Non-pigmented ciliary epithelial cell (primary cell): ENCODE results near the gene DCAF6.
"Not testable (repeated sequence)": the region's sequence is repeated elsewhere in the genome, so short reads cannot be mapped to it uniquely, and the experiment has no call there.

ENCODE experiments used
- DNase-seq: peaks from one replicate; pipeline ENCODE4 v3.0.0-alpha.2; 2010; ENCODE audit warnings: low read depth

The DCAF6 gene, protein sequence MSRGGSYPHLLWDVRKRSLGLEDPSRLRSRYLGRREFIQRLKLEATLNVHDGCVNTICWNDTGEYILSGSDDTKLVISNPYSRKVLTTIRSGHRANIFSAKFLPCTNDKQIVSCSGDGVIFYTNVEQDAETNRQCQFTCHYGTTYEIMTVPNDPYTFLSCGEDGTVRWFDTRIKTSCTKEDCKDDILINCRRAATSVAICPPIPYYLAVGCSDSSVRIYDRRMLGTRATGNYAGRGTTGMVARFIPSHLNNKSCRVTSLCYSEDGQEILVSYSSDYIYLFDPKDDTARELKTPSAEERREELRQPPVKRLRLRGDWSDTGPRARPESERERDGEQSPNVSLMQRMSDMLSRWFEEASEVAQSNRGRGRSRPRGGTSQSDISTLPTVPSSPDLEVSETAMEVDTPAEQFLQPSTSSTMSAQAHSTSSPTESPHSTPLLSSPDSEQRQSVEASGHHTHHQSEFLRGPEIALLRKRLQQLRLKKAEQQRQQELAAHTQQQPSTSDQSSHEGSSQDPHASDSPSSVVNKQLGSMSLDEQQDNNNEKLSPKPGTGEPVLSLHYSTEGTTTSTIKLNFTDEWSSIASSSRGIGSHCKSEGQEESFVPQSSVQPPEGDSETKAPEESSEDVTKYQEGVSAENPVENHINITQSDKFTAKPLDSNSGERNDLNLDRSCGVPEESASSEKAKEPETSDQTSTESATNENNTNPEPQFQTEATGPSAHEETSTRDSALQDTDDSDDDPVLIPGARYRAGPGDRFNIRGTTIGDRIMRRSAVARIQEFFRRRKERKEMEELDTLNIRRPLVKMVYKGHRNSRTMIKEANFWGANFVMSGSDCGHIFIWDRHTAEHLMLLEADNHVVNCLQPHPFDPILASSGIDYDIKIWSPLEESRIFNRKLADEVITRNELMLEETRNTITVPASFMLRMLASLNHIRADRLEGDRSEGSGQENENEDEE

DNA sequence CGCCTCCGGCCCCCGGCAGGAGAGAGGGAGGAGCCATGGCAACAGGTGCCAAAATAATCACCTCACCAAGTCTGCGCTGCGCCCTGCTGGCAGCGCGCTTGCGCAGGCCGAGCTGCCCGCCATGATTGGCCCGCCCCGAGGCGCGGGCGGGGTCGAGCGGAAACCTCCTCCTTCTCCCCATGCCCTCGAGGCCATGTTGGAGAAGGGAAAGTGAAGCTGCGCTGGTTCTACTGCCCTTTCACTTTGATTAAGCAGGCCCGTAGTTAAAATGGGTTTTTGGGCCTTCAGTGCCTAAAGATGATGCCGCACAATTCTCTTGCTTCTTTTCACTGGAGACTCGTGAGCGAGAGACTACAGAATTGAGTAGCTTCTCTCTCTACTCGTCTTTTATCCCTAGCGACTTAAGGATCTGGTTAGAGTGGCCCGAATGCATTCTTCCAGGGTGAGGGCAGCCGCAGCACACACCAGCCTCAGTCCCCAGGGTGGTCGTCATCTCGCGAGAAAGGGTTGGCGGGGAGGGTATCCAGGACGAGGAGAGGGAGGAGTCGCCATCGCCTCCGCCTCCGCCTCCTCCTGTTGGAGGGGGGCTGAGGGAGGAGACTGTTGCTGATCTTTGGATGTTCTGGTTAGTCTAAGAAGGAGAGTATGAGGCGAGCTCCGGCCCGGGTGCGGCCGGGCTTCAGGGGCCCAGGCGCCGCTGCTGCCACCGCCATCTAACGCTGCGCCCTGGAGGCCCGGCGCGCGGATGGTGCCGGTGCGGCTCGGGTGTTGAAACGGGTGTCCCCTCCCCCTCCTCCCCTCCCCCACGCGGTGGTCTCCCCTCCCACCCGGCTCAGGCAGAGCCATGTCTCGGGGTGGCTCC lies at the start of gene DCAF6:
Gene DCAF6, plus strand, starts transcription at position 616 of the 862 bp plus-strand sequence. Its CDS starts 229 bp downstream, at position 845.
- DNase-seq = peak; percentile 94

DNA sequence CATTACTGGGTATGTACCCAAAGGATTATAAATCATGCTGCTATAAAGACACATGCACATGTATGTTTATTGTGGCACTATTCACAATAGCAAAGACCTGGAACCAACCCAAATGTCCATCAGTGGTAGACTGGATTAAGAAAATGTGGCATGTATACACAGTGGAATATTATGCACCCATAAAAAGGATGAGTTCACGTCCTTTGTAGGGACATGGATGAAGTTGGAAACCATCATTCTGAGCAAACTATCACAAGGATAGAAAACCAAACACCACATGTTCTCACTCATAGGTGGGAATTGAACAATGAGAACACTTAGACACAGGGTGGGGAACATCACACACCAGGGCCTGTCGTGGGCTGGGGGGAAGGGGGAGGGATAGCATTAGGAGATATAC lies 49.3 kb upstream of the DCAF6 start:
- not testable (repeated sequence) for DNase-seq

DNA sequence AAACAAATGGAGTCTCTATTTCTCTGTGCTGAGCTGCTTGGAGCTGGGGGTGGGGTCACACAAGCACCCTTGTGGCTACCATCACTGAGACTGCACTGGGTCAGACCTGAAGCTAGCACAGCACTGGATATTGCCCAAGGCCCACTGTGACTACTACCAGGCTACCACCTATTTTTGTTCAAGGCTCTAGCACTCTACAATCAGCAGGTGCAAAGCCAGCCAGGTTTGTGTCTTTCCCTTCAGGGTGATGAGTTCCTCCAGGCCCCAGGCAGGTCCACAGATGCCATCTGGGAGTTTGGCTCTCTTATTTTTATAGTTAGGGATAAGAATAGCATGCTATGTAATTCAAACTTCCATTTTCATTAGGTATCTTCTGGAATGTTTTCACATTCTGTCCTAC lies 46.1 kb upstream of the DCAF6 start:
- DNase-seq = no peak

- DNase-seq = no peak
Observed at GRCh38 chr1:167893798-167894197, 42.7 kb upstream of the DCAF6 start.

- DNase-seq = no peak
Observed at GRCh38 chr1:167898578-167899222, 37.8 kb upstream of the DCAF6 start.

- no peak for DNase-seq
Observed at GRCh38 chr1:167899253-167899681, 37.2 kb upstream of the DCAF6 start.

DNA sequence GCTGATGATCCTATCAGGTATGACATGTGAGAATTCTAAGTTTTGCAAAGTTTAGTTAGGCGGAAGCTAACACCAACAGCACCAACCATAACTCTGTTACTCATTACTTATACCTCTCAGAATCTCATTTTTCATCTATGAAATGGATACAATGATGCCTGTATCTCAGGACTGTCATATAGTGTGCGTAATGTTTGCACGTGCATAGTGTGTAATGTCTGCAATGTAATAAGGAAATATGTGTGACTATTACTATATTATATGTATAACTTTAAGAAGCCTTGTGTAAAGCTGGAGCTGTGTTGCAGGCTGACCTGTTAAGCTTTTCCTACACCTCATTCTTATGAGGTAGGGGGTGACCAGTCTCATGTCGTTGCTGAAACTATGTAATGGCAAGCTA lies 35.6 kb upstream of the DCAF6 start:
- DNase-seq = no peak

GRCh38 chr1:167904652-167905130 lies 31.8 kb upstream of the DCAF6 start:
- peak; percentile 38 for DNase-seq

DNA sequence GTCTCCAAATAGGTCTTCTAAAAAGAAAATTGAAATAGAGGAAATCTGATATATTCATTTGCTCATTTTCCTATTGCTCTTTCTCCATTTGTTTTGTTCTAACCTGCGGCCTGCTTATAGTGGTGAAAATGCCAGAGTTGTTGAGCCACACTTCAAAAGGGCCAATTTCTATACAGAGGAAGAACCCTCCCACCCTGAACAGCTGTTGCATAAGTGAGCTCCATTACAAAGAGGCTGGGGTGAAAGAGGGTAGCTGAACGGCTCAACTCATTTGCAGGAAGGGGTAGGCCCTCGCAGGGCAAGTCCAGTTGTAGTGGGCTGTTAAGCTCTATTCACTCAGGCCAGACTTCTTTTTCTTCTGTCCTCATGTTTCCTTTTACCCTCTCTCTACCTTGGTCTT lies 31.3 kb upstream of the DCAF6 start:
- no peak for DNase-seq

- DNase-seq = no peak
Observed at GRCh38 chr1:167905671-167906070, 30.8 kb upstream of the DCAF6 start.

- no peak for DNase-seq
Observed at GRCh38 chr1:167909691-167910180, 26.7 kb upstream of the DCAF6 start.

DNA sequence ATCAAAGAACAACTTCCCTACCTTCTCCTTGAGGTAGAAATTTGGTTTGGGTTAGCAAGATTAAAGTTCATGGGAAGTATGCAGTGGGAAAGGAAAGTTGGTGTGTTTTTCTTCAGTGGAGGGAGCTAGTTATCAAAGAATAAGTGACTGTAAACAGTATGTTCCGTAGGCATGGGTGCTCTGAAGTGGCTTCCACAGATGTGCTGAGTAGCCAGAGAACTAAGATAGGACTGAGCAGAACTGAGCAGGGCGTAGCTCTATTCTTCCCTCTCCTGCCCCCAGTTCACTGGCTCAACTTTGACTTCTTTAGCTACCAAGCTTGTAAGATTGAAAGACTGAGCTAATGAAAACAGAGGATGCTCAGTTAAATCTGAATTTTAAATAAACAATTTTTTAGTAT lies 26.0 kb upstream of the DCAF6 start:
- DNase-seq = no peak

DNA sequence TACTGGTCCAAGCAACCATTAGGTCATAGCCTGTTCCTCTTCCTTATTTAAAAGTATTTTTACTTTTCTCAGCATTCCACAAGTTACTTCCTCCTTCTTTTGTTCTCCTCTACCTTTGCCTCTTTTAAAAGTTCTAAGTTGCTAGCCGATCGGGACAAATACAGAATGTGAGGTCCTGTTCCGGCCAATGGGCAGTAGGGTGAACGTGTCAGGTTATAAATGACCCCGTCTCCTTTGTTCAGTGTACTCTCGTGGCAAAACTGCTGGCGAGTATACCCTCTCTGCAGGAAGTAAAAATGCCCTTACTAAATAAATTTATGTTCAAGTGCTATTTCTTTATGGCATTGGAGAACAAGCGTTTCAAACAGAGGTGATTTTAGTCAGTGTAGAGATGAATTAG lies 25.1 kb upstream of the DCAF6 start:
- no peak for DNase-seq

DNA sequence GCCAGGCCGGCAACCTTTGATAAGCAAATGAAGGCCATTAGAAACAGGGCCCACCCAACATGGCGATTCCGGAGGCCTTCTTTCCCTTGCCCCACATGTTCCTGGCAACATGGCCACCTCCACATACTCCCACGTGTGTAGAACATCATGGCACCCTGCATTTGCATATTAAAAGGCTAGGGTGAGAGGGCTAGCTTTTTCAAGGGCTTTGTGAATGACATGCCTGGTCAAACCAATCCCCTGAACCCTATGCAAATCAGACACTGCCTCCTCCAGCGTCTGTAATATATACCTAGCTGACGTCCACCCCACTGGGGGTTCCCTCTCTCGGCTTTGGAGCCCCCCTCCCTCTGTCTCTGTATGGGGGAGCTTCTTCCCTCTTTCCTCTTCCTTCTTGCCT lies 24.2 kb upstream of the DCAF6 start:
- no peak for DNase-seq

DNA sequence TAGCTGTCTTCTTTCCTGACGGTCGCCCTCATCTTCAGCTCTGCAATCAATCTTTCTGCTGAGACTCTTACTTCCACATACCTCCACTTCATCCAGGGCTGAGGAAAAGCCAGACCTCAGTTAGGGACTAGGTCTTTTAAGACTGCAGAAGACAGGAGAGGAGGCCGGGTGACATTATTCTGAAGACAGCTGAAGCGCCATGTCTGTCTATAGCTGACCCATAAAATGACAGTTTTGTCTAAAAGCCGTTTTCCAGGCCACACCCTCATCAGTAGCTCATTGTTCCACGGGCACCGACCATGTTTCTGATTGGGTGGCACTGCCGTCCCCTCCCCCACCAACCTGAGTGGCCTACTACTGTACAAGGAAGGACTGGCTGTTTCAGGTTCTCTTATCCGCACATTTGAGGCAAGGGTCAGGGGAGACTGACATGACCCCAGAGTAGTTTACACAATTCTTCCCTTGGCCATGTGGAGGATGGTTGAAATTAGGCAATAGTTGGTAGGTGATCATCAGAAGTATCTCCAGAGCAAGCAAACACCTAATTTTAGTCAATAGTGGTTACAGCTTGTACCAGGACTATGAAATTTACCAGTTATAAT lies 22.5 kb upstream of the DCAF6 start, which contains the start of gene ADCY10:
Gene ADCY10, minus strand, starts transcription at position 240 of the 602 bp plus-strand sequence. CDS start 8,994 bp downstream, outside the sequence.
- DNase-seq = no peak

DNA sequence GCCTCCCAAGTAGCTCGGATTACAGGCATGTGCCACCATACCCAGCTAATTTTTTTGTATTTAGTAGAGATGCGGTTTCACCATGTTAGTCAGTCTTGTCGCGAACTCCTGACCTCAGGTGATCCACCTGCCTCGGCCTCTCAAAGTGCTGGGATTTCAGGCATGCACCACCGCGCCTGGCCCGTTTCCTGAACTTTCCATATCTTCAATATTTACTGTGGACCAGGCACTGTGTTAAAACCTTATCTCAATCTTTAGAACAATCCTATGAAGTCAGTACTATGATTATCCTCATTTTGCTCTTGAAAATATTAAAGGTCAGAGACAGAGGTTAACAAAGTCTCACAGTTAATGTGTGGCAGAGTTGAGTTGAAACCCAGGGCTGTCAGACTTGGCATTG lies 20.9 kb upstream of the DCAF6 start:
- DNase-seq = no peak

DNA sequence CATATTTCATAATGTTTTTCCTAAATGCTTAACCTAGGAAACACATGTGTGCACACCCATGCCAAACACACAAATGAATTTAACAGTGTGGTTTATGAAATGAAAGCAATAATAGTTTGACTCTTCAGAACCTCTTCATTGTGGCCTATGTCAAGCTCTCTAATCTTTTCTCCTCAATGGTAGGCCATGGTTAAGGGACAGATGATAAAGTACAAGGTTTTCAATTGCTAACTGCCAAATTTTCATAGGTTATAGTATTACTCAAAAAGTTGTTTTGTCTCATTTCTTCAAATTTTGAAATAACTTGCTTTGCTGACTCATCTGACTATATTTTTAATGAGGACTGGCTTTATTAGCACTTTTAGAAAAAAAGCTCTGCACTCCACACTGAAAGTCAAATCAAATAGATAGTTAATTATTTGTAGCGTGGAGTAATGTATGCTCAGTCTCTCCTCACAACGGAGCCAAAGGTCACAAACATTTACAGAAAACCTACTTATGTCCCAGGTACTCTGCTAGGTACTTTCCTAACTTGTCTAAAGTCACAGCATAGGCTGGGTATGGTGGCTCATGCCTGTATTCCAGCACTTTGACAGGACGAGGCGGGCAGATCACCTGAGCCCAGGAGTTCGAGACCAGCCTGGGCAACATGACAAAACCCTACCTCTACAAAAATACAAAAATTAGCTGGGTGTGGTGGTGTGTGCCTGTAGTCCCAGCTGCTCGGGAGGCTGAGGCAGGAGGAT lies 19.5 kb upstream of the DCAF6 start:
- DNase-seq = no peak

DNA sequence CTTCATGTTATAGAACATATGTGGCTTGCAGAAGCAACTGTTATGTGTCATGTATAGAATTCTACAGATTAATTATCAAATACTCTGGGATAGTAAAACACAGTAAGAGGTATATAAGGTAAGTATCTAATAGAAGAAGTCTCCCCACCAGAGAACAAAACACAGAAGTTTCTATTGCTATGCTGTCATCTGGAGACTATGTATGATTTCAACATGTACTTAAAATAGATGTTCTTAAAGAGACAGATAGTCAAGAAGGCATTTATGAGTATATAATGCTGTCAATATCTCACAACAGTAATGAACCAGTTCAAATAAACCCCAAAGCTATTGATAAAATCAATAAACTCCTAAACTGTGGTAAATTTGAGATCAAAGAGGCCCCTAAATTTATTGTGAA lies 14.5 kb upstream of the DCAF6 start:
- DNase-seq = no peak

GRCh38 chr1:167922611-167923074 lies 13.8 kb upstream of the DCAF6 start:
- no peak for DNase-seq
